Measurements from ENCODE around the gene ABCA13. TPM values are rescaled to one million over a fixed set of nuclear protein-coding genes. Genes with fewer than 3 reads are reported as not detected.

ABCA13 gene
- total RNA-seq, 1 experiment from 2014 or later: 1.7 TPM

- Histone ChIP-seq H3K36me3 (ENCODE audit: control insufficient read depth, insufficient read depth, low read length) (no peaks in the 10 kb centered on the region), H3K4me1 (ENCODE audit: control insufficient read depth, insufficient read depth, low read length) (no peaks in the 10 kb centered on the region), H3K27me3 (ENCODE audit: control insufficient read depth, insufficient read depth, low read length) (no peaks in the 10 kb centered on the region), H3K4me3 (ENCODE audit: low read depth in 2 of 2, low read length in 2 of 2) (no peak overlapping the region), H3K27ac (ENCODE audit: low read length) (no peak overlapping the region), H3K9me3 (ENCODE audit: control insufficient read depth, insufficient read depth, low read depth, low read length) (no peaks in the 10 kb centered on the region)
- ChIA-PET CTCF (no interaction called here), POLR2A (no interaction called here)
- DNase-seq (ENCODE audit: low read depth, low spot score) (no peak), ATAC-seq (no peak)
- in situ Hi-C loops (cut with HindIII; ENCODE audit: low pct_unique_long_range_greater_than_20kb, low sequenced_read_pairs) (no loop called here), intact Hi-C loops (cut with micrococcal nuclease; ENCODE audit: unreplicated experiment) (no loop called here)
- no peak for TF ChIP-seq TCF7L2 (IDR thresholded peaks at IDR 0.05; ENCODE audit: low read depth, low read length)
- no peak for TF ChIP-seq CTCF (IDR thresholded peaks at IDR 0.05)
- no peak for TF ChIP-seq REST (IDR thresholded peaks at IDR 0.05; ENCODE audit: insufficient read depth in 1 of 2, low read depth in 2 of 2, low read length in 1 of 2)
- TF ChIP-seq POLR2AphosphoS5 (IDR thresholded peaks at IDR 0.05; ENCODE audit: low read depth, low read length): no peak
- no peak for TF ChIP-seq SIN3A (IDR thresholded peaks at IDR 0.05; ENCODE audit: borderline replicate concordance, insufficient read depth, low read depth, low read length)
- BruUV-seq (replicated peaks): no TSS peak
Observed at GRCh38 chr7:48515171-48515570, 343.9 kb downstream of the ABCA13 start.

- Histone ChIP-seq H3K27me3 (ENCODE audit: control insufficient read depth, insufficient read depth, low read length) (no peaks in the 10 kb centered on the region), H3K4me1 (ENCODE audit: control insufficient read depth, insufficient read depth, low read length) (no peaks in the 10 kb centered on the region), H3K36me3 (ENCODE audit: control insufficient read depth, insufficient read depth, low read length) (no peaks in the 10 kb centered on the region), H3K4me3 (ENCODE audit: low read depth in 2 of 2, low read length in 2 of 2) (no peak overlapping the region), H3K27ac (ENCODE audit: low read length) (no peak overlapping the region), H3K9me3 (ENCODE audit: control insufficient read depth, insufficient read depth, low read depth, low read length) (no peaks in the 10 kb centered on the region)
- TF ChIP-seq POLR2AphosphoS5 (IDR thresholded peaks at IDR 0.05; ENCODE audit: low read depth, low read length) (no peak), SIN3A (IDR thresholded peaks at IDR 0.05; ENCODE audit: borderline replicate concordance, insufficient read depth, low read depth, low read length) (no peak), TCF7L2 (IDR thresholded peaks at IDR 0.05; ENCODE audit: low read depth, low read length) (no peak), REST (IDR thresholded peaks at IDR 0.05; ENCODE audit: insufficient read depth in 1 of 2, low read depth in 2 of 2, low read length in 1 of 2) (no peak)
- CTCF ChIA-PET: no interaction called here
- no peak for ATAC-seq
- no peak for DNase-seq (ENCODE audit: low read depth, low spot score)
- POLR2A ChIA-PET: no interaction called here
- in situ Hi-C loops (cut with HindIII; ENCODE audit: low pct_unique_long_range_greater_than_20kb, low sequenced_read_pairs) (no loop called here), intact Hi-C loops (cut with micrococcal nuclease; ENCODE audit: unreplicated experiment) (no loop called here)
- no TSS peak for BruUV-seq (replicated peaks)
Observed at GRCh38 chr7:48518092-48518491, 346.8 kb downstream of the ABCA13 start.

Measured in Panc1 (cell line).